CD4-positive, CD25-positive, alpha-beta regulatory T cell (primary cell): ENCODE results near the gene GLRX. TPM values are rescaled to one million over a fixed set of nuclear protein-coding genes. Genes with fewer than 3 reads are reported as not detected.
"Not testable (repeated sequence)": the region's sequence is repeated elsewhere in the genome, so short reads cannot be mapped to it uniquely, and the experiment has no call there.

ENCODE experiments used
- ATAC-seq, 2 donors: fragments of 150-1000 bp; cut with Tn5 transposase; one replicate each; pipeline ENCODE4 v1.10.0; 2021; ENCODE audit warnings: low read depth in 2 of 2, moderate number of reproducible peaks in 2 of 2, moderate library complexity in 1 of 2
- DNase-seq, 3 donors: peaks; one replicate each; pipeline versions ENCODE4 v3.0.0 to v3.0.0-alpha.2; 2012 to 2022; ENCODE audit warnings: mixed read lengths in 1 of 3
- H3K27ac ChIP-seq: one replicate; pipeline ENCODE4 v1.7.0; 2013; ENCODE audit warnings: mild to moderate bottlenecking, low read length; ENCODE audit not compliant: insufficient read depth, poor library complexity, severe bottlenecking
- H3K27me3 ChIP-seq: one replicate; pipeline ENCODE4 v1.7.0; 2013; ENCODE audit warnings: low read length; ENCODE audit not compliant: control insufficient read depth, insufficient read depth
- H3K36me3 ChIP-seq: one replicate; pipeline ENCODE4 v1.7.0; 2013; ENCODE audit warnings: mild to moderate bottlenecking, low read length, moderate library complexity; ENCODE audit not compliant: control insufficient read depth, insufficient read depth
- H3K4me1 ChIP-seq: 2 replicates; pipeline ENCODE4 v1.7.0; 2013; ENCODE audit warnings: mild to moderate bottlenecking, low read length; ENCODE audit not compliant: insufficient read depth, control insufficient read depth, poor library complexity, severe bottlenecking
- H3K4me3 ChIP-seq: one replicate; pipeline ENCODE4 v1.7.0; 2013; ENCODE audit warnings: low read depth, mild to moderate bottlenecking, low read length, moderate library complexity
- H3K9me3 ChIP-seq, 2 experiments: 1 replicate in 1 of 2; 2 replicates in 1 of 2; pipeline ENCODE4 v1.7.0; 2013; ENCODE audit warnings: low read length in 2 of 2, mild to moderate bottlenecking in 1 of 2, moderate library complexity in 1 of 2; ENCODE audit not compliant: control insufficient read depth in 2 of 2
- H3K27ac Mint-ChIP-seq, 3 donors: one replicate each; pipeline ENCODE4 v1.8.0; 2020 to 2022; ENCODE audit warnings: mild to moderate bottlenecking in 3 of 3, mixed read lengths in 3 of 3, moderate library complexity in 2 of 3
- H3K27me3 Mint-ChIP-seq: one replicate; pipeline ENCODE4 v1.8.0; 2022; ENCODE audit warnings: mild to moderate bottlenecking, mixed read lengths
- H3K36me3 Mint-ChIP-seq: one replicate; pipeline ENCODE4 v1.8.0; 2020; ENCODE audit warnings: mixed read lengths
- H3K4me1 Mint-ChIP-seq, 4 donors: one replicate each; pipeline ENCODE4 v1.8.0; 2020 to 2022; ENCODE audit warnings: mixed read lengths in 4 of 4, mild to moderate bottlenecking in 1 of 4
- H3K4me3 Mint-ChIP-seq, 4 donors: one replicate each; pipeline ENCODE4 v1.8.0; 2020 to 2022; ENCODE audit warnings: mild to moderate bottlenecking in 4 of 4, mixed read lengths in 4 of 4, moderate library complexity in 3 of 4
- H3K9me3 Mint-ChIP-seq, 7 donors: one replicate each; pipeline ENCODE4 v1.8.0; 2020 to 2022; ENCODE audit warnings: mixed read lengths in 7 of 7, mild to moderate bottlenecking in 3 of 7, moderate library complexity in 2 of 7
- polyA plus RNA-seq, 4 donors: library from polyadenylated mRNA; unstranded; fragments of 300-500 nt; fragmentation: Illumina TruSeq; gene quantifications; one replicate each; pipeline ENCODE4 v1.2.3, GENCODE V29; 2021
- total RNA-seq: library from RNA; stranded (reverse); gene quantifications from one replicate; pipeline ENCODE4 v1.2.3, GENCODE V29; 2022

Gene GLRX
- total and polyA plus RNA-seq, 5 donors from 2014 or later = 82.9 to 399 (median 323) TPM

- DNase-seq, H3K27me3 ChIP-seq, H3K9me3 ChIP-seq, H3K27me3 Mint-ChIP-seq, H3K9me3 Mint-ChIP-seq, H3K27ac ChIP-seq, ATAC-seq: not testable (repeated sequence)
- Histone ChIP-seq H3K4me1 (peaks cover 83% of the 10 kb centered on the region), H3K36me3 (peaks cover 38% of the 10 kb centered on the region), H3K4me3 (peak overlapping the region; percentile 52)
- peaks cover 41 to 100% (median 86%) of the 10 kb centered on the region in 4 donors for H3K4me1 Mint-ChIP-seq
- peak overlapping the region in 3 of 4 donors; percentile 10 to 82 (median 21) for H3K4me3 Mint-ChIP-seq
- peak overlapping the region in 2 of 3 donors; percentile 3 to 95 for H3K27ac Mint-ChIP-seq
- peaks cover 44% of the 10 kb centered on the region for H3K36me3 Mint-ChIP-seq
These were observed 9.5 kb downstream of the GLRX start for GRCh38 chr5:95813035-95813434.

- Mint-ChIP-seq H3K27me3 (no peaks in the 10 kb centered on the region), H3K9me3 (no peaks in the 10 kb centered on the region), H3K27ac (peak overlapping the region; percentile 91 to 95 (median 92)), H3K36me3 (peaks cover 44% of the 10 kb centered on the region), H3K4me1 (peaks cover 42 to 96% (median 82%) of the 10 kb centered on the region in 4 donors), H3K4me3 (peak overlapping the region; percentile 26 to 83 (median 54))
- Histone ChIP-seq H3K27ac (peak overlapping the region; percentile 64), H3K4me3 (peak overlapping the region; percentile 52), H3K27me3 (no peaks in the 10 kb centered on the region), H3K36me3 (peaks cover 38% of the 10 kb centered on the region), H3K9me3 (no peaks in the 10 kb centered on the region), H3K4me1 (peaks cover 81% of the 10 kb centered on the region)
- ATAC-seq (no peak), DNase-seq (peak in 2 of 3 donors; percentile 21 to 80)
These were observed 10.5 kb downstream of the GLRX start for GRCh38 chr5:95812074-95812471.

- Mint-ChIP-seq H3K27ac (peak overlapping the region; percentile 92 to 95 (median 92)), H3K4me3 (peak overlapping the region; percentile 26 to 83 (median 54)), H3K36me3 (peaks cover 42% of the 10 kb centered on the region), H3K4me1 (peaks cover 41 to 92% (median 78%) of the 10 kb centered on the region in 4 donors)
- Histone ChIP-seq H3K27ac (peak overlapping the region; percentile 64), H3K4me1 (peaks cover 76% of the 10 kb centered on the region), H3K36me3 (peaks cover 35% of the 10 kb centered on the region), H3K4me3 (peak overlapping the region; percentile 52)
- not testable (repeated sequence) for H3K27me3 Mint-ChIP-seq, H3K9me3 Mint-ChIP-seq, H3K9me3 ChIP-seq, H3K27me3 ChIP-seq, ATAC-seq, DNase-seq
These were observed 11.0 kb downstream of the GLRX start for GRCh38 chr5:95811461-95812073.

GRCh38 chr5:95811126-95811423 is 11.5 kb downstream of the GLRX start:
- Mint-ChIP-seq H3K36me3 (peaks cover 37% of the 10 kb centered on the region), H3K4me1 (peaks cover 36 to 87% (median 75%) of the 10 kb centered on the region in 4 donors), H3K27ac (peak overlapping the region; percentile 92 to 95 (median 92)), H3K4me3 (peak overlapping the region; percentile 26 to 69 (median 48))
- Histone ChIP-seq H3K36me3 (peaks cover 32% of the 10 kb centered on the region), H3K27ac (peak overlapping the region; percentile 74), H3K4me1 (peaks cover 71% of the 10 kb centered on the region)
- not testable (repeated sequence) for ATAC-seq, H3K27me3 ChIP-seq, H3K9me3 ChIP-seq, H3K9me3 Mint-ChIP-seq, H3K27me3 Mint-ChIP-seq, DNase-seq, H3K4me3 ChIP-seq

- Mint-ChIP-seq H3K4me1 (peaks cover 31 to 82% (median 69%) of the 10 kb centered on the region in 4 donors), H3K4me3 (peak overlapping the region; percentile 38 to 69 (median 56)), H3K9me3 (no peaks in the 10 kb centered on the region), H3K36me3 (peaks cover 32% of the 10 kb centered on the region), H3K27ac (peak overlapping the region; percentile 92 to 95 (median 92)), H3K27me3 (no peaks in the 10 kb centered on the region)
- Histone ChIP-seq H3K4me1 (peaks cover 65% of the 10 kb centered on the region), H3K4me3 (peak overlapping the region; percentile 37), H3K27me3 (no peaks in the 10 kb centered on the region), H3K36me3 (peaks cover 27% of the 10 kb centered on the region), H3K27ac (peak overlapping the region; percentile 74), H3K9me3 (no peaks in the 10 kb centered on the region)
- ATAC-seq (no peak), DNase-seq (no peak)
These were observed 12.0 kb downstream of the GLRX start for GRCh38 chr5:95810305-95811125.

GRCh38 chr5:95809414-95809960 is 13.0 kb downstream of the GLRX start:
- Mint-ChIP-seq H3K36me3 (peaks cover 30% of the 10 kb centered on the region), H3K27ac (peak overlapping the region; percentile 81 to 95 (median 92)), H3K4me1 (peaks cover 31 to 72% (median 59%) of the 10 kb centered on the region in 4 donors), H3K9me3 (no peaks in the 10 kb centered on the region), H3K4me3 (peak overlapping the region; percentile 16 to 73 (median 49)), H3K27me3 (no peaks in the 10 kb centered on the region)
- peak overlapping the region; percentile 68 for H3K4me3 ChIP-seq
- ATAC-seq (no peak), DNase-seq (no peak)
- H3K27ac ChIP-seq = peak overlapping the region; percentile 74
- H3K4me1 ChIP-seq = peaks cover 56% of the 10 kb centered on the region
- no peaks in the 10 kb centered on the region for H3K27me3 ChIP-seq
- H3K36me3 ChIP-seq = peaks cover 22% of the 10 kb centered on the region
- no peaks in the 10 kb centered on the region for H3K9me3 ChIP-seq

GRCh38 chr5:95808686-95809413 is 13.7 kb downstream of the GLRX start:
- Mint-ChIP-seq H3K4me1 (peaks cover 31 to 65% (median 53%) of the 10 kb centered on the region in 4 donors), H3K9me3 (no peaks in the 10 kb centered on the region), H3K27me3 (no peaks in the 10 kb centered on the region), H3K4me3 (peak overlapping the region; percentile 29 to 81 (median 72)), H3K36me3 (peaks cover 28% of the 10 kb centered on the region), H3K27ac (peak overlapping the region; percentile 81 to 95 (median 92))
- ATAC-seq (peak; percentile 99), DNase-seq (peak; percentile 64 to 94 (median 84))
- no peaks in the 10 kb centered on the region for H3K27me3 ChIP-seq
- H3K9me3 ChIP-seq = no peaks in the 10 kb centered on the region
- peak overlapping the region; percentile 68 for H3K4me3 ChIP-seq
- peaks cover 56% of the 10 kb centered on the region for H3K4me1 ChIP-seq
- H3K27ac ChIP-seq = peak overlapping the region; percentile 74
- peaks cover 15% of the 10 kb centered on the region for H3K36me3 ChIP-seq
